GM23338 (cell line): Measurements from ENCODE around the gene VASN. TPM values are rescaled to one million over a fixed set of nuclear protein-coding genes. Genes with fewer than 3 reads are reported as not detected.

Experiments used
- ATAC-seq: fragments of 200-7000 bp; cut with Tn5 transposase; 3 replicates; pipeline ENCODE4 v1.9.1; 2020
- DNase-seq: peaks from one replicate; pipeline ENCODE4 v3.0.0-alpha.2; 2015; ENCODE audit warnings: low spot score
- H2AFZ ChIP-seq: fragments of 200-600 bp; sonication (generic); 2 replicates; pipeline ENCODE4 v1.8.0; 2016; ENCODE audit warnings: antibody characterized with exemption, mild to moderate bottlenecking, moderate library complexity
- H3F3A ChIP-seq: fragments of 200-600 bp; sonication (generic); replicated peaks from 2 replicates; pipeline ENCODE4 v1.8.0; 2017; ENCODE audit warnings: antibody characterized with exemption, mixed run types, low read depth
- H3K27ac ChIP-seq: fragments of 200-600 bp; sonication (generic); 2 replicates; pipeline ENCODE4 v1.6.1; 2016; ENCODE audit warnings: low read depth
- H3K27me3 ChIP-seq: fragments of 200-600 bp; sonication (generic); 2 replicates; pipeline ENCODE4 v1.8.0; 2016; ENCODE audit warnings: mild to moderate bottlenecking, mixed run types, moderate library complexity; ENCODE audit not compliant: insufficient read depth
- H3K36me3 ChIP-seq: fragments of 200-600 bp; sonication (generic); 2 replicates; pipeline ENCODE4 v1.8.0; 2016; ENCODE audit warnings: mild to moderate bottlenecking; ENCODE audit not compliant: insufficient read depth
- H3K4me1 ChIP-seq: fragments of 200-600 bp; sonication (generic); 2 replicates; pipeline ENCODE4 v1.8.0; 2016; ENCODE audit warnings: mild to moderate bottlenecking, moderate library complexity; ENCODE audit not compliant: insufficient read depth
- H3K4me2 ChIP-seq: fragments of 200-600 bp; sonication (generic); 2 replicates; pipeline ENCODE4 v1.7.1; 2017; ENCODE audit warnings: mixed run types
- H3K4me3 ChIP-seq: fragments of 200-600 bp; sonication (generic); 2 replicates; pipeline ENCODE4 v1.6.1; 2016; ENCODE audit warnings: mixed run types
- H3K79me2 ChIP-seq: fragments of 200-600 bp; sonication (generic); replicated peaks from 2 replicates; pipeline ENCODE4 v1.8.0; 2017; ENCODE audit warnings: mild to moderate bottlenecking; ENCODE audit not compliant: insufficient read depth
- H3K9me2 ChIP-seq: fragments of 200-600 bp; sonication (generic); 2 replicates; pipeline ENCODE4 v1.8.0; 2017; ENCODE audit not compliant: insufficient read depth
- H4K20me1 ChIP-seq: fragments of 200-600 bp; sonication (generic); replicated peaks from 2 replicates; pipeline ENCODE4 v1.8.0; 2017; ENCODE audit warnings: mild to moderate bottlenecking; ENCODE audit not compliant: insufficient read depth
- H3K27ac Mint-ChIP-seq: 2 replicates; pipeline ENCODE4 v1.8.0; 2020; ENCODE audit warnings: inconsistent platforms, mild to moderate bottlenecking, moderate library complexity, mixed read lengths
- H3K27me3 Mint-ChIP-seq: 3 replicates; pipeline ENCODE4 v1.8.0; 2022; ENCODE audit warnings: low read depth, mild to moderate bottlenecking, moderate library complexity, mixed read lengths, inconsistent platforms; ENCODE audit not compliant: insufficient read depth, poor library complexity
- H3K36me3 Mint-ChIP-seq: 3 replicates; pipeline ENCODE4 v1.8.0; 2021; ENCODE audit warnings: low read depth, mild to moderate bottlenecking, inconsistent platforms, moderate library complexity, mixed read lengths
- H3K4me1 Mint-ChIP-seq: 3 replicates; pipeline ENCODE4 v1.8.0; 2020; ENCODE audit warnings: mild to moderate bottlenecking, inconsistent platforms, mixed read lengths
- H3K4me3 Mint-ChIP-seq: 3 replicates; pipeline ENCODE4 v1.8.0; 2021; ENCODE audit warnings: moderate library complexity, mild to moderate bottlenecking, inconsistent platforms, mixed read lengths
- H3K9me3 Mint-ChIP-seq: 3 replicates; pipeline ENCODE4 v1.8.0; 2020; ENCODE audit warnings: moderate library complexity, mild to moderate bottlenecking, inconsistent platforms, mixed read lengths
- CREB1 ChIP-seq: fragments of 250-450 bp; sonication (Bioruptor Pico); IDR thresholded peaks from 2 replicates; pipeline ENCODE4 v1.5.0; 2020; ENCODE audit warnings: low read depth, mild to moderate bottlenecking, moderate library complexity
- CTCF ChIP-seq, 2 experiments: fragments of 200-600 bp in 1 of 2; sonication (generic) in 1 of 2; conservative IDR thresholded peaks; 2 replicates each; pipeline versions ENCODE4 v1.5.1 to v1.6.1; 2016 to 2017; ENCODE audit warnings: antibody characterized with exemption in 2 of 2, low read depth in 2 of 2, mild to moderate bottlenecking in 2 of 2, moderate library complexity in 1 of 2
- EZH2 ChIP-seq: fragments of 200-600 bp; sonication (generic); IDR thresholded peaks from one replicate; pipeline ENCODE4 v1.8.0; 2017; ENCODE audit warnings: antibody characterized with exemption, mild to moderate bottlenecking, low read depth; ENCODE audit not compliant: unreplicated experiment
- EZH2phosphoT487 ChIP-seq: fragments of 200-600 bp; sonication (generic); IDR thresholded peaks from one replicate; pipeline ENCODE4 v1.8.1; 2018; ENCODE audit warnings: antibody characterized with exemption; ENCODE audit not compliant: unreplicated experiment
- JUNB ChIP-seq: IDR thresholded peaks from one replicate; pipeline ENCODE4 v1.6.1; 2016; ENCODE audit warnings: antibody characterized with exemption; ENCODE audit not compliant: unreplicated experiment
- NANOG ChIP-seq: IDR thresholded peaks from 2 replicates; pipeline ENCODE4 v1.6.1; 2016; ENCODE audit warnings: antibody characterized with exemption, borderline replicate concordance
- POLR2AphosphoS5 ChIP-seq: IDR thresholded peaks from 2 replicates; pipeline ENCODE4 v1.6.1; 2016; ENCODE audit warnings: antibody characterized with exemption, low read depth
- REST ChIP-seq: IDR thresholded peaks from one replicate; pipeline ENCODE4 v1.6.1; 2018; ENCODE audit warnings: antibody characterized with exemption; ENCODE audit not compliant: unreplicated experiment
- STAT1 ChIP-seq: IDR thresholded peaks from one replicate; pipeline ENCODE4 v1.6.1; 2016; ENCODE audit warnings: antibody characterized with exemption; ENCODE audit not compliant: unreplicated experiment
- ZNF114 ChIP-seq: fragments of 250-450 bp; sonication (Bioruptor Pico); IDR thresholded peaks from 2 replicates; pipeline ENCODE4 v1.5.0; 2020; ENCODE audit warnings: mild to moderate bottlenecking, moderate library complexity
- ZNF331 ChIP-seq: fragments of 250-450 bp; sonication (Bioruptor Pico); IDR thresholded peaks from 2 replicates; pipeline ENCODE4 v1.5.0; 2020; ENCODE audit warnings: low read depth, mild to moderate bottlenecking, moderate library complexity
- polyA plus RNA-seq: library from polyadenylated mRNA; unstranded; fragments of >200 nt; fragmentation: Nextera tagmentation; extraction: Ambion mirVana; gene quantifications from 2 replicates; pipeline ENCODE4 v1.2.1, GENCODE V29; 2016
- total RNA-seq: library from RNA; depleted of rRNA; stranded (reverse); fragments of >200 nt; shearing (Covaris generic); gene quantifications from 2 replicates; pipeline ENCODE4 v1.2.3, GENCODE V29; 2014
- TF ChIP-seq, protein P1 (sequence below): fragments of 250-450 bp; sonication (Bioruptor Pico); IDR thresholded peaks from 2 replicates; pipeline ENCODE4 v1.5.0; 2020; ENCODE audit warnings: mild to moderate bottlenecking, moderate library complexity
- TF ChIP-seq, protein P2 (sequence below): IDR thresholded peaks from 2 replicates; pipeline ENCODE4 v1.6.1; 2016; ENCODE audit warnings: antibody characterized with exemption

VASN gene
- total and polyA plus RNA-seq, 2 experiments from 2014 or later, result 8.0 to 15.5 TPM

DNA sequence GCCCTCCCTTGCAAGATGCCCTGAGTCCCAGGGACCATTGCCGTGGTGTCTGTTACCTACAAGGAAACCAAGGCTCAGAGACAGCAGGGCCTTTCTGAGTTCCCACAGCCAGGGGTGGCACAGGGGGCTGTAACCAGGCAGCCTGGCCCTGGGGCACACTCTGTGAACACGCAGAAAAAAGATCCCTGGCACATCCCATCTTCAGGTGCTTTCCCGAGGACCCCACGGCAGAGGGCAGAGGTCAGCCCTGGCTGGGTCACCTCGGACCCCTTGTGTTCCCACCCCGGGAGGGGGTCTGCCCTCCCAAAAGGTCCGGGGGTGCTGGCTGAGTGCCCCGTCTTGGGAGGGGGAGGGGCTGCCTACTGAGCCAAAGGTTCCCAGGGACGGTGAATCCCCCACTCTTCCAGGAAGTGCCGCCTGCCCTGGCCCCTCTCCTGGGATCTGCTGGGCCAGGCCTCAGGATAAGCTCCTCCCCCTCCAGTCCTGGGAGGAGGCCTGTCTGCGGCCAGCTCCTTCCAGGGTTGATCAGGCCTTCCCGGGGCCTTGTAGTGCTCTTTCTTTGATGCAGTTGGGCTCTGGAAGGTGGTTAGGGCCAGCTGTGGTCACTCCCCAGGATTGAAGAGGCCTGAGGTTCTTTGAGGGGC lies 47.7 kb upstream of the VASN start:
- TF ChIP-seq EZH2phosphoT487 (no peak), STAT1 (no peak), EZH2 (no peak), CTCF (conservative IDR thresholded peaks at IDR 0.05; ENCODE audit: low read depth in 2 of 2) (no peak), ZNF114 (no peak), JUNB (no peak), NANOG (no peak), REST (no peak), POLR2AphosphoS5 (no peak), ZNF331 (CRISPR knock-in tag) (no peak), CREB1 (CRISPR knock-in tag) (no peak)
- TF ChIP-seq, protein P1, sequence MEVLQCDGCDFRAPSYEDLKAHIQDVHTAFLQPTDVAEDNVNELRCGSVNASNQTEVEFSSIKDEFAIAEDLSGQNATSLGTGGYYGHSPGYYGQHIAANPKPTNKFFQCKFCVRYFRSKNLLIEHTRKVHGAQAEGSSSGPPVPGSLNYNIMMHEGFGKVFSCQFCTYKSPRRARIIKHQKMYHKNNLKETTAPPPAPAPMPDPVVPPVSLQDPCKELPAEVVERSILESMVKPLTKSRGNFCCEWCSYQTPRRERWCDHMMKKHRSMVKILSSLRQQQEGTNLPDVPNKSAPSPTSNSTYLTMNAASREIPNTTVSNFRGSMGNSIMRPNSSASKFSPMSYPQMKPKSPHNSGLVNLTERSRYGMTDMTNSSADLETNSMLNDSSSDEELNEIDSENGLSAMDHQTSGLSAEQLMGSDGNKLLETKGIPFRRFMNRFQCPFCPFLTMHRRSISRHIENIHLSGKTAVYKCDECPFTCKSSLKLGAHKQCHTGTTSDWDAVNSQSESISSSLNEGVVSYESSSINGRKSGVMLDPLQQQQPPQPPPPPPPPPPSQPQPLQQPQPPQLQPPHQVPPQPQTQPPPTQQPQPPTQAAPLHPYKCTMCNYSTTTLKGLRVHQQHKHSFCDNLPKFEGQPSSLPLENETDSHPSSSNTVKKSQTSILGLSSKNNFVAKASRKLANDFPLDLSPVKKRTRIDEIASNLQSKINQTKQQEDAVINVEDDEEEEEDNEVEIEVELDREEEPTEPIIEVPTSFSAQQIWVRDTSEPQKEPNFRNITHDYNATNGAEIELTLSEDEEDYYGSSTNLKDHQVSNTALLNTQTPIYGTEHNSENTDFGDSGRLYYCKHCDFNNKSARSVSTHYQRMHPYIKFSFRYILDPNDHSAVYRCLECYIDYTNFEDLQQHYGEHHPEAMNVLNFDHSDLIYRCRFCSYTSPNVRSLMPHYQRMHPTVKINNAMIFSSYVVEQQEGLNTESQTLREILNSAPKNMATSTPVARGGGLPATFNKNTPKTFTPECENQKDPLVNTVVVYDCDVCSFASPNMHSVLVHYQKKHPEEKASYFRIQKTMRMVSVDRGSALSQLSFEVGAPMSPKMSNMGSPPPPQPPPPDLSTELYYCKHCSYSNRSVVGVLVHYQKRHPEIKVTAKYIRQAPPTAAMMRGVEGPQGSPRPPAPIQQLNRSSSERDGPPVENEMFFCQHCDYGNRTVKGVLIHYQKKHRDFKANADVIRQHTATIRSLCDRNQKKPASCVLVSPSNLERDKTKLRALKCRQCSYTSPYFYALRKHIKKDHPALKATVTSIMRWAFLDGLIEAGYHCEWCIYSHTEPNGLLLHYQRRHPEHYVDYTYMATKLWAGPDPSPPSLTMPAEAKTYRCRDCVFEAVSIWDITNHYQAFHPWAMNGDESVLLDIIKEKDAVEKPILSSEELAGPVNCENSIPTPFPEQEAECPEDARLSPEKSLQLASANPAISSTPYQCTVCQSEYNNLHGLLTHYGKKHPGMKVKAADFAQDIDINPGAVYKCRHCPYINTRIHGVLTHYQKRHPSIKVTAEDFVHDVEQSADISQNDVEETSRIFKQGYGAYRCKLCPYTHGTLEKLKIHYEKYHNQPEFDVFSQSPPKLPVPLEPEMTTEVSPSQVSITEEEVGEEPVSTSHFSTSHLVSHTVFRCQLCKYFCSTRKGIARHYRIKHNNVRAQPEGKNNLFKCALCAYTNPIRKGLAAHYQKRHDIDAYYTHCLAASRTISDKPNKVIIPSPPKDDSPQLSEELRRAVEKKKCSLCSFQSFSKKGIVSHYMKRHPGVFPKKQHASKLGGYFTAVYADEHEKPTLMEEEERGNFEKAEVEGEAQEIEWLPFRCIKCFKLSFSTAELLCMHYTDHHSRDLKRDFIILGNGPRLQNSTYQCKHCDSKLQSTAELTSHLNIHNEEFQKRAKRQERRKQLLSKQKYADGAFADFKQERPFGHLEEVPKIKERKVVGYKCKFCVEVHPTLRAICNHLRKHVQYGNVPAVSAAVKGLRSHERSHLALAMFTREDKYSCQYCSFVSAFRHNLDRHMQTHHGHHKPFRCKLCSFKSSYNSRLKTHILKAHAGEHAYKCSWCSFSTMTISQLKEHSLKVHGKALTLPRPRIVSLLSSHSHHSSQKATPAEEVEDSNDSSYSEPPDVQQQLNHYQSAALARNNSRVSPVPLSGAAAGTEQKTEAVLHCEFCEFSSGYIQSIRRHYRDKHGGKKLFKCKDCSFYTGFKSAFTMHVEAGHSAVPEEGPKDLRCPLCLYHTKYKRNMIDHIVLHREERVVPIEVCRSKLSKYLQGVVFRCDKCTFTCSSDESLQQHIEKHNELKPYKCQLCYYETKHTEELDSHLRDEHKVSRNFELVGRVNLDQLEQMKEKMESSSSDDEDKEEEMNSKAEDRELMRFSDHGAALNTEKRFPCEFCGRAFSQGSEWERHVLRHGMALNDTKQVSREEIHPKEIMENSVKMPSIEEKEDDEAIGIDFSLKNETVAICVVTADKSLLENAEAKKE (CRISPR knock-in tag), result no peak
- TF ChIP-seq, protein P2, sequence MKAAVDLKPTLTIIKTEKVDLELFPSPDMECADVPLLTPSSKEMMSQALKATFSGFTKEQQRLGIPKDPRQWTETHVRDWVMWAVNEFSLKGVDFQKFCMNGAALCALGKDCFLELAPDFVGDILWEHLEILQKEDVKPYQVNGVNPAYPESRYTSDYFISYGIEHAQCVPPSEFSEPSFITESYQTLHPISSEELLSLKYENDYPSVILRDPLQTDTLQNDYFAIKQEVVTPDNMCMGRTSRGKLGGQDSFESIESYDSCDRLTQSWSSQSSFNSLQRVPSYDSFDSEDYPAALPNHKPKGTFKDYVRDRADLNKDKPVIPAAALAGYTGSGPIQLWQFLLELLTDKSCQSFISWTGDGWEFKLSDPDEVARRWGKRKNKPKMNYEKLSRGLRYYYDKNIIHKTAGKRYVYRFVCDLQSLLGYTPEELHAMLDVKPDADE, result no peak
- peak overlapping the region; percentile 15; the same call in 1 of the 3 replicates for H3K4me3 Mint-ChIP-seq
- Histone ChIP-seq H3K36me3 (no peaks in the 10 kb centered on the region), H2AFZ (no peak overlapping the region), H4K20me1 (no peaks in the 10 kb centered on the region; the same call in 1 of the 2 replicates), H3K4me1 (peaks cover 35% of the 10 kb centered on the region), H3K4me2 (peak overlapping the region; percentile 73), H3K79me2 (peaks cover 74% of the 10 kb centered on the region), H3K9me2 (no peaks in the 10 kb centered on the region), H3F3A (peaks cover 7% of the 10 kb centered on the region; the same call in 1 of the 2 replicates), H3K27ac (0 out of 2 replicates have a peak overlapping the region, but pooled peaks have one; percentile 80), H3K4me3 (0 out of 2 replicates have a peak overlapping the region, but pooled peaks have one; percentile 34), H3K27me3 (no peaks in the 10 kb centered on the region)
- ATAC-seq (peak; percentile 60), DNase-seq (peak; percentile 87)
- peaks cover 15% of the 10 kb centered on the region for H3K4me1 Mint-ChIP-seq
- H3K27me3 Mint-ChIP-seq, result peaks cover 9% of the 10 kb centered on the region
- H3K9me3 Mint-ChIP-seq, result no peaks in the 10 kb centered on the region
- no peaks in the 10 kb centered on the region for H3K36me3 Mint-ChIP-seq
- peak overlapping the region; percentile 34; the same call in 1 of the 2 replicates for H3K27ac Mint-ChIP-seq
